ENCODE results near the gene SLC38A9. TPM values are rescaled to one million over a fixed set of nuclear protein-coding genes. Genes with fewer than 3 reads are reported as not detected.

The SLC38A9 gene
- total and polyA plus RNA-seq, 10 donors = 7.9 to 45.0 (median 27.5) TPM

DNA sequence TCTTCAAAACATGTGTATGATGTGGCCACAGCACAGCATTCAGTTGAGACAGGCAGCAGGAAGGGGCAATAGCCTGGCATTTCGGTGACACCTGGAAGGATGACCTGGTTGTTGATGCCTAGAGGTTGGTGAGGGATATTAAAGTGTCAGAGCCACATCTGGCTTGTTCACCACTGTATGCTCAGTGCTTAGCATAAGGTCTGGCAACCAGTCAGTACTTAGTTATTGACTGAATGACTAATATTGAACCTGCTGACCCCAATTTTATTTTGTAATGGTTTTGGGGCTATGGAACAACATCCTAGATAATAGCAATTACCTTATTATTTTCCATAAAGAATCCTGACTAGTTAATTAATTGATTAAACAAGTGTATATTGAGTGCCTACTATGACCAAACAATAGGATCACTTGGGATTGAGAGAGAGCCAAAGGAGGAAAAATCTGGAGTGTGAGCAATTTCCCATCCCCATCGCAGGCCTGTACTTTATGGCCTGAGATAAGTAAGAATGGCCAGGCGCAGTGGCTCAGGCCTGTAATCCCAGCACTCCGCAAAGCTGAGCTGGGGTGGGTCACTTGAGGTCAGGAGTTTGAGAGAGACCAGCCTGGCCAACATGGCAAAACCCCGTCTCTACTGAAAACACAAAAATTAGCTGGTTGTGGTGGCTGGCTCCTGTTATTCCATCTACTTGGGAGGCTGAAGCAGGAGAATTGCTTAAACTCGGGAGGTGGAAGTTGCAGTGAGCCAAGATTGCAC lies 91.9 kb downstream of the SLC38A9 start:
- intact Hi-C loops (cut with DNase I; ENCODE audit: low total_unique reads) = no loop called here
- H3K27me3 ChIP-seq (replicated peaks in 1 of 7) = no peaks in the 10 kb centered on the region
- no peak for DNase-seq
- 82 to 94% (median 84%) methylated on average over 6 of the region's 6 CpGs for WGBS, 5 donors
- H3K9me3 ChIP-seq = no peaks in the 10 kb centered on the region
- peaks cover 0 to 4% (median 0%) of the 10 kb centered on the region in 6 donors for H3K4me1 ChIP-seq
- H3K27ac ChIP-seq = no peak overlapping the region
- H3K36me3 ChIP-seq = peaks cover 0 to 5% (median 0%) of the 10 kb centered on the region in 6 donors
- TF ChIP-seq, protein P1, sequence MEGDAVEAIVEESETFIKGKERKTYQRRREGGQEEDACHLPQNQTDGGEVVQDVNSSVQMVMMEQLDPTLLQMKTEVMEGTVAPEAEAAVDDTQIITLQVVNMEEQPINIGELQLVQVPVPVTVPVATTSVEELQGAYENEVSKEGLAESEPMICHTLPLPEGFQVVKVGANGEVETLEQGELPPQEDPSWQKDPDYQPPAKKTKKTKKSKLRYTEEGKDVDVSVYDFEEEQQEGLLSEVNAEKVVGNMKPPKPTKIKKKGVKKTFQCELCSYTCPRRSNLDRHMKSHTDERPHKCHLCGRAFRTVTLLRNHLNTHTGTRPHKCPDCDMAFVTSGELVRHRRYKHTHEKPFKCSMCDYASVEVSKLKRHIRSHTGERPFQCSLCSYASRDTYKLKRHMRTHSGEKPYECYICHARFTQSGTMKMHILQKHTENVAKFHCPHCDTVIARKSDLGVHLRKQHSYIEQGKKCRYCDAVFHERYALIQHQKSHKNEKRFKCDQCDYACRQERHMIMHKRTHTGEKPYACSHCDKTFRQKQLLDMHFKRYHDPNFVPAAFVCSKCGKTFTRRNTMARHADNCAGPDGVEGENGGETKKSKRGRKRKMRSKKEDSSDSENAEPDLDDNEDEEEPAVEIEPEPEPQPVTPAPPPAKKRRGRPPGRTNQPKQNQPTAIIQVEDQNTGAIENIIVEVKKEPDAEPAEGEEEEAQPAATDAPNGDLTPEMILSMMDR (IDR thresholded peaks at IDR 0.05 in 8 of 11, conservative IDR thresholded peaks at IDR 0.05 in 3 of 11) = no peak
- no peak for TF ChIP-seq POLR2AphosphoS5 (IDR thresholded peaks at IDR 0.05)
- TF ChIP-seq POLR2A (IDR thresholded peaks at IDR 0.05) = no peak
- H3K4me3 ChIP-seq = no peak overlapping the region

DNA sequence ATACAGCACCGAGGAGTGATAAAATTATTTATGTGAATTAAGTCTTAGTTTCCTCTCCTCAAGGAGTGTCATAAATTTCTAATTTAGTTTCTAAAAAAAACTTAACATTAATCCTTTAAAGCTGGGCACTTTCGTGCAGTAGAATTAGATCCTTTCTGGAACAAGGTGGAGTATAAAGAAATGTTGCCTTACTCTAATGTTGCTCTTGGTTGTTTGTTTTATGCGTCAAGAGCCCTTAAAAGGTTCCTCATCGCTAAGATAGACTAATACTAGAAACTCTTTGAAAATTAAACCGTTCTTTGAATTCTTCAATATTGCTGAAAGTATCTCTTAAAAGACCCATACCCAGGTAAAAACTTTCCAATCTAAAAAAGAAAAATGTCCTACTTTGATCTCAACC lies 93.8 kb downstream of the SLC38A9 start:
- TF ChIP-seq, protein P1 (IDR thresholded peaks at IDR 0.05 in 8 of 11, conservative IDR thresholded peaks at IDR 0.05 in 3 of 11) = no peak
- no peak for TF ChIP-seq POLR2A (IDR thresholded peaks at IDR 0.05)
- TF ChIP-seq POLR2AphosphoS5 (IDR thresholded peaks at IDR 0.05) = no peak
- H3K36me3 ChIP-seq = no peaks in the 10 kb centered on the region
- no peaks in the 10 kb centered on the region for H3K27me3 ChIP-seq (replicated peaks in 1 of 7)
- H3K4me3 ChIP-seq = no peak overlapping the region
- H3K27ac ChIP-seq = no peak overlapping the region
- DNase-seq = no peak
- H3K9me3 ChIP-seq = peaks cover 0 to 7% (median 2%) of the 10 kb centered on the region in 8 donors
- peaks cover 0 to 4% (median 0%) of the 10 kb centered on the region in 6 donors for H3K4me1 ChIP-seq
- intact Hi-C loops (cut with DNase I; ENCODE audit: low total_unique reads) = no loop called here
- 89 to 98% (median 94%) methylated on average over 5 of the region's 5 CpGs for WGBS, 5 donors

DNA sequence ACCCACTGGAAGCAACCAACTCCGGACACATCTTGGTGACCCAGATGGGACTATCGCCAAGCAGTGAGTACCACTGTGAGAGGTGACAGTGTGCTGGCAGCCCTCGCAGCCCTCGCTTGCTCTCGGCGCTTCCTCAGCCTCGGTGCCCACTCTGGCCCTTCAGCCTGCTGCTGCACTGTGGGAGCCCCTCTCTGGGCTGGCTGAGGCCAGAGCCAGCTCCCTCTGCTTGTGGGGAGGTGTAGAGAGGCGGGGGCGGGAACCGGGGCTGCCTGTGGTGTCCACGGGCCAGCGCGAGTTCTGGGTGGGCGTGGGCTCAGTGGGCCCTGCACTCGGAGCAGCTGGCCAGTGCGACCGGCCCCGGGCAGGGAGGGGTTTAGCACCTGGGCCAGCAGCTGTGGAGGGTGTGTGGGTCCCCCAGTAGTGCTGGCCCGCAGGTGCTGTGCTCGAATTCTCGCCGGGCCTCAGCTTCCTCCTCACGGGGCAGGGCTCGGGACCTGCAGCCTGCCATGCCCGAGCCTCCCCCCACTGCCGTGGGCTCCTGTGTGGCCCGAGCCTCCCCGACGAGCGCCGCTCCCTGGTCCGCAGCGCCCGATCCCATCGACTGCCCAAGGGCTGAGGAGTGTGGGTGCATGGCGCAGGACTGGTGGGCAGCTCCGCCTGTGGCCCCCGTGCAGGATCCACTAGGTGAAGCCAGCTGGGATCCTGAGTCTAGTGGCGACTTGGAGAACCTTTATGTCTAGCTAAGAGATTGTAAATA lies 98.8 kb downstream of the SLC38A9 start:
- WGBS, 5 donors = 94 to 99% (median 97%) methylated on average over 14 to 39 of the region's 39 CpGs
- Histone ChIP-seq H3K27ac (no peak overlapping the region), H3K36me3 (no peaks in the 10 kb centered on the region), H3K4me3 (no peak overlapping the region), H3K27me3 (replicated peaks in 1 of 7) (no peaks in the 10 kb centered on the region), H3K9me3 (peaks cover 0 to 11% (median 3%) of the 10 kb centered on the region in 8 donors), H3K4me1 (no peaks in the 10 kb centered on the region)
- TF ChIP-seq, protein P1 (IDR thresholded peaks at IDR 0.05 in 8 of 11, conservative IDR thresholded peaks at IDR 0.05 in 3 of 11) = no peak
- peak in 1 of 3 donors; percentile 29 for TF ChIP-seq POLR2AphosphoS5 (IDR thresholded peaks at IDR 0.05)
- no peak for DNase-seq
- intact Hi-C loops (cut with DNase I; ENCODE audit: low total_unique reads) = no loop called here

DNA sequence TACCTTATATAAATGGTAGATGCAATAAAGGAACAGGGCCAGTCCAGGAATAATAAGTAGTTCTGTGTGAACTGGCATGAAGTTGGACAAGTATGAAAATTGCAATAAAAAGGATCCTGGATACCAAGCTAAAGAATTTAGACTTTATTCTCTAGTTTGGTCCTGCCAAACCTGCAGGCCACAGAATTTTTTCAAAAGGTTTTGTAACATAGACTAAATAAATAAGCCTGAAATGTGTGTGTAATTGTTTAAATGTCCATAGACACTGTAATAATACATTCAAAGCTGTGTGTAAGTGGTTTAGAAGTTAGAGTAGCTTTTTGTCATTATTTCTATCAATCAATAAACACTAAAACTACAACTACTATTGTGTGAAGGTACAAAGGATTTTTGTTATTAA lies 101.6 kb downstream of the SLC38A9 start:
- H3K36me3 ChIP-seq = no peaks in the 10 kb centered on the region
- peaks cover 0 to 11% (median 3%) of the 10 kb centered on the region in 8 donors for H3K9me3 ChIP-seq
- no peak overlapping the region for H3K4me3 ChIP-seq
- no peak for DNase-seq
- TF ChIP-seq POLR2A (IDR thresholded peaks at IDR 0.05) (no peak), POLR2AphosphoS5 (IDR thresholded peaks at IDR 0.05) (no peak)
- TF ChIP-seq, protein P1 (IDR thresholded peaks at IDR 0.05 in 8 of 11, conservative IDR thresholded peaks at IDR 0.05 in 3 of 11) = no peak
- no peaks in the 10 kb centered on the region for H3K27me3 ChIP-seq (replicated peaks in 1 of 7)
- H3K4me1 ChIP-seq = no peaks in the 10 kb centered on the region
- no peak overlapping the region for H3K27ac ChIP-seq
- intact Hi-C loops (cut with DNase I; ENCODE audit: low total_unique reads) = no loop called here

Data from spleen (tissue), 11 donors.